Panc1 (cell line): ENCODE data around the gene SERPINB10.

Experiments
- POLR2AphosphoS5 ChIP-seq: IDR thresholded peaks from 2 replicates; pipeline ENCODE4 v1.6.1; 2012; ENCODE audit warnings: mild to moderate bottlenecking, low read depth, low read length, moderate library complexity
- SIN3A ChIP-seq: IDR thresholded peaks from 2 replicates; pipeline ENCODE4 v1.6.1; 2012; ENCODE audit warnings: low read depth, mild to moderate bottlenecking, low read length, moderate library complexity, borderline replicate concordance; ENCODE audit not compliant: insufficient read depth
- TF ChIP-seq, protein P1 (sequence below), 2 experiments: IDR thresholded peaks; 2 replicates each; pipeline ENCODE4 v1.6.1; 2011 to 2012; ENCODE audit warnings: low read depth in 2 of 2, control low read depth in 1 of 2, low read length in 1 of 2, mild to moderate bottlenecking in 1 of 2, moderate library complexity in 1 of 2; ENCODE audit not compliant: insufficient read depth in 1 of 2
- TF ChIP-seq, protein P2 (sequence below): fragments of 450-650 bp; IDR thresholded peaks from 2 replicates; pipeline ENCODE4 v1.5.1; 2017; ENCODE audit warnings: mild to moderate bottlenecking

DNA sequence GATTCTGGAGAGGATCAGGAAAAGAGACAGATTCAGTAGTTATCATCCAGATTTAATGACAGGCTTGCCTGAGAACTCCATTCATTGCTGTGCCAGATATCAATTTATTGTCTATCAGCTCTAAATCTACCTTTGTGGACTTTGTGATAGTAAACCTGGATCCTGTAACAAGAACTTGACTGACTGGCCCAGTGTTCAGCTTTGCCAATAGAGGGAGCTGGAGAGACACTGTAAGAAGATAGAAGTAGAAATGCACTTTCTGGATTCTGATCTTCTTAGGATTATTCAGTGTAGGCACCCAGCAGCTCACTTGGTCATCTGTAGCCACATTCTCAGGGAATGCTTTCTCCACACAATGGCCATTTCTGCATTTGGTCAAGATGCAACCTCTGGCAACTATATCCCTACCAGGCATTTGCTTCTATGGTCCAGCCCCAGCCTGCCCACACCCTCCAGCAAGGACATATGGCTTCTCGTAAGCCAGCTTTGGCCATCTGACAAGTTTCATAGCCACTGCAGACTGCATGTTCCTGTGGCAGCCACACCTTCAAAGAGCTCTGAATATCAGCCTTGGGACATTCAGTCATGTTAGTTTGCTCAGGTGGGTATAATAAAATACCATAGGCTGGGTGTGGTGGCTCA is 56.0 kb downstream of the SERPINB10 start:
- TF ChIP-seq, protein P1, sequence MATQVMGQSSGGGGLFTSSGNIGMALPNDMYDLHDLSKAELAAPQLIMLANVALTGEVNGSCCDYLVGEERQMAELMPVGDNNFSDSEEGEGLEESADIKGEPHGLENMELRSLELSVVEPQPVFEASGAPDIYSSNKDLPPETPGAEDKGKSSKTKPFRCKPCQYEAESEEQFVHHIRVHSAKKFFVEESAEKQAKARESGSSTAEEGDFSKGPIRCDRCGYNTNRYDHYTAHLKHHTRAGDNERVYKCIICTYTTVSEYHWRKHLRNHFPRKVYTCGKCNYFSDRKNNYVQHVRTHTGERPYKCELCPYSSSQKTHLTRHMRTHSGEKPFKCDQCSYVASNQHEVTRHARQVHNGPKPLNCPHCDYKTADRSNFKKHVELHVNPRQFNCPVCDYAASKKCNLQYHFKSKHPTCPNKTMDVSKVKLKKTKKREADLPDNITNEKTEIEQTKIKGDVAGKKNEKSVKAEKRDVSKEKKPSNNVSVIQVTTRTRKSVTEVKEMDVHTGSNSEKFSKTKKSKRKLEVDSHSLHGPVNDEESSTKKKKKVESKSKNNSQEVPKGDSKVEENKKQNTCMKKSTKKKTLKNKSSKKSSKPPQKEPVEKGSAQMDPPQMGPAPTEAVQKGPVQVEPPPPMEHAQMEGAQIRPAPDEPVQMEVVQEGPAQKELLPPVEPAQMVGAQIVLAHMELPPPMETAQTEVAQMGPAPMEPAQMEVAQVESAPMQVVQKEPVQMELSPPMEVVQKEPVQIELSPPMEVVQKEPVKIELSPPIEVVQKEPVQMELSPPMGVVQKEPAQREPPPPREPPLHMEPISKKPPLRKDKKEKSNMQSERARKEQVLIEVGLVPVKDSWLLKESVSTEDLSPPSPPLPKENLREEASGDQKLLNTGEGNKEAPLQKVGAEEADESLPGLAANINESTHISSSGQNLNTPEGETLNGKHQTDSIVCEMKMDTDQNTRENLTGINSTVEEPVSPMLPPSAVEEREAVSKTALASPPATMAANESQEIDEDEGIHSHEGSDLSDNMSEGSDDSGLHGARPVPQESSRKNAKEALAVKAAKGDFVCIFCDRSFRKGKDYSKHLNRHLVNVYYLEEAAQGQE (IDR thresholded peaks at IDR 0.05; ENCODE audit: insufficient read depth in 1 of 2, low read depth in 2 of 2, low read length in 1 of 2), result no peak
- TF ChIP-seq, protein P2, sequence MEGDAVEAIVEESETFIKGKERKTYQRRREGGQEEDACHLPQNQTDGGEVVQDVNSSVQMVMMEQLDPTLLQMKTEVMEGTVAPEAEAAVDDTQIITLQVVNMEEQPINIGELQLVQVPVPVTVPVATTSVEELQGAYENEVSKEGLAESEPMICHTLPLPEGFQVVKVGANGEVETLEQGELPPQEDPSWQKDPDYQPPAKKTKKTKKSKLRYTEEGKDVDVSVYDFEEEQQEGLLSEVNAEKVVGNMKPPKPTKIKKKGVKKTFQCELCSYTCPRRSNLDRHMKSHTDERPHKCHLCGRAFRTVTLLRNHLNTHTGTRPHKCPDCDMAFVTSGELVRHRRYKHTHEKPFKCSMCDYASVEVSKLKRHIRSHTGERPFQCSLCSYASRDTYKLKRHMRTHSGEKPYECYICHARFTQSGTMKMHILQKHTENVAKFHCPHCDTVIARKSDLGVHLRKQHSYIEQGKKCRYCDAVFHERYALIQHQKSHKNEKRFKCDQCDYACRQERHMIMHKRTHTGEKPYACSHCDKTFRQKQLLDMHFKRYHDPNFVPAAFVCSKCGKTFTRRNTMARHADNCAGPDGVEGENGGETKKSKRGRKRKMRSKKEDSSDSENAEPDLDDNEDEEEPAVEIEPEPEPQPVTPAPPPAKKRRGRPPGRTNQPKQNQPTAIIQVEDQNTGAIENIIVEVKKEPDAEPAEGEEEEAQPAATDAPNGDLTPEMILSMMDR, result peak; percentile 72
- TF ChIP-seq POLR2AphosphoS5 (no peak), SIN3A (no peak)
